Immature natural killer cell (primary cell): ENCODE measurements around the gene COMT. TPM values are rescaled to one million over a fixed set of nuclear protein-coding genes. Genes with fewer than 3 reads are reported as not detected.

ENCODE experiments used
- DNase-seq, 3 donors: peaks; one replicate each; pipeline ENCODE4 v3.0.0; 2022; ENCODE audit warnings: mixed read lengths in 1 of 3
- H3K27ac Mint-ChIP-seq, 6 donors: one replicate each; pipeline ENCODE4 v1.8.0; 2020; ENCODE audit warnings: mixed read lengths in 6 of 6, mild to moderate bottlenecking in 5 of 6, inconsistent platforms in 4 of 6, moderate library complexity in 3 of 6
- H3K27me3 Mint-ChIP-seq, 3 donors: one replicate each; pipeline ENCODE4 v1.8.0; 2020 to 2021; ENCODE audit warnings: low read depth in 3 of 3, mild to moderate bottlenecking in 3 of 3, mixed read lengths in 3 of 3, moderate library complexity in 3 of 3, inconsistent platforms in 1 of 3
- H3K36me3 Mint-ChIP-seq, 3 donors: one replicate each; pipeline ENCODE4 v1.8.0; 2020; ENCODE audit warnings: mixed read lengths in 3 of 3, inconsistent platforms in 2 of 3, mild to moderate bottlenecking in 2 of 3
- H3K4me1 Mint-ChIP-seq, 2 donors: one replicate each; pipeline ENCODE4 v1.8.0; 2020; ENCODE audit warnings: inconsistent platforms in 2 of 2, mild to moderate bottlenecking in 2 of 2, mixed read lengths in 2 of 2, moderate library complexity in 1 of 2
- H3K4me3 Mint-ChIP-seq, 5 donors: one replicate each; pipeline ENCODE4 v1.8.0; 2020; ENCODE audit warnings: mild to moderate bottlenecking in 5 of 5, mixed read lengths in 5 of 5, inconsistent platforms in 3 of 5, moderate library complexity in 3 of 5
- H3K9me3 Mint-ChIP-seq, 6 donors: one replicate each; pipeline ENCODE4 v1.8.0; 2020; ENCODE audit warnings: mild to moderate bottlenecking in 6 of 6, mixed read lengths in 6 of 6, inconsistent platforms in 4 of 6, moderate library complexity in 3 of 6
- polyA plus RNA-seq, 3 donors: library from polyadenylated mRNA; unstranded; fragments of 300-500 nt; fragmentation: Illumina TruSeq; gene quantifications; one replicate each; pipeline ENCODE4 v1.2.3, GENCODE V29; 2021

Gene COMT
- polyA plus RNA-seq, 3 donors from 2014 or later: 130 to 167 (median 155) TPM

DNA sequence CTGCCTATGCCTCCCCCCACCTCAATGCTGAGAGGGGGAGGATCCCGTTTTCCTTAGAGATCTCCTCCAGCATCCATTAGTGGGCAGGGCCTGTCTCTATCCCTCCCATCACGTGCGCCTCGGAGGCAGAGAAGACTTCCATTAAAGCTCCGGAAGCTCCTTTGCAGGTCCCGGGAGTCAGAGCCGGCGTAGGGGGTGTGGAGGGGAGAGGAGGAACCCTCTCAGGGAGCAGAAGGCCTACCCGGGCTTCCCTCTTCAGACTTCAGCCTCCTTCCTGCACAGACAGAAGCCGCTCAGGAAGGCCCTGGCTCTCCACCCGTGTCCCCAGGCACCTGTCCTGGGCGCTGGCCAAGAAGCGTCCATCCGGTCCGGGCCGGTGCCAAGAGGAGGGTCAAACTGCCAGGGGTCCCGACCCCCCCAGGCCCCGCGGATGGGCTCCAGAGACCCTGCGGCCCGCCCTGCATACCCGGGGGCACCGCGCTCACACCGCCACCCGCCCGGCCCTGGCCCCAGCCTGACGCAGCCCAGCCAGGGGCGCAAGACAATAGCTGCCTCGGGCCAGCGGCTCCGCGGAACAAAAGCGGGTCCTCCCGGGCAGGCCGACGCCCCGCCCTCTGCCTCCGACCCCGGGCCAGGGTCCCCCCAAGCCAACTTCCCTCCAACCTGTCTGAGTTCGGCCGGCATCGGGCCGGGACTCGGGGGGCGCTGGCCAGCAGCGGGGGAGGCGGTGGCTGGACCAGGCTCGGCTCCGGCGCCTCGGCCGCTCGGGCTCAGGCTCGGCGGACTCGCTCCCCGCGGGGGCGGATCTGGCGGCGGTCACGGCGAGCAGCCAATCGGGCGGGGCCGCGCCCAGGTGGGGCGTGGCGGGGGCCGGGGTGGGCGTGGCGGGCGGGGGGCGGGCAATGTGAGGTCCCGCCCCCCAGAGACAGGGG is 45.1 kb downstream of the COMT start:
- peak overlapping the region; percentile 74 to 86 (median 82) for H3K4me3 Mint-ChIP-seq
- H3K9me3 Mint-ChIP-seq: no peaks in the 10 kb centered on the region
- peaks cover 0 to 5% (median 1%) of the 10 kb centered on the region in 3 donors for H3K27me3 Mint-ChIP-seq
- H3K4me1 Mint-ChIP-seq: peaks cover 15 to 23% of the 10 kb centered on the region in 2 donors
- no peaks in the 10 kb centered on the region for H3K36me3 Mint-ChIP-seq
- peak overlapping the region in 3 of 6 donors; percentile 11 to 40 (median 35) for H3K27ac Mint-ChIP-seq
- peak; percentile 72 to 78 (median 76) for DNase-seq

- DNase-seq: no peak
- Mint-ChIP-seq H3K4me1 (peaks cover 15 to 19% of the 10 kb centered on the region in 2 donors), H3K4me3 (peak overlapping the region; percentile 46 to 68 (median 60)), H3K9me3 (no peaks in the 10 kb centered on the region), H3K27me3 (peaks cover 0 to 5% (median 1%) of the 10 kb centered on the region in 3 donors), H3K36me3 (no peaks in the 10 kb centered on the region), H3K27ac (peak overlapping the region in 1 of 6 donors; percentile 35)
Measured at GRCh38 chr22:19987394-19988306, 46.1 kb downstream of the COMT start.

DNA sequence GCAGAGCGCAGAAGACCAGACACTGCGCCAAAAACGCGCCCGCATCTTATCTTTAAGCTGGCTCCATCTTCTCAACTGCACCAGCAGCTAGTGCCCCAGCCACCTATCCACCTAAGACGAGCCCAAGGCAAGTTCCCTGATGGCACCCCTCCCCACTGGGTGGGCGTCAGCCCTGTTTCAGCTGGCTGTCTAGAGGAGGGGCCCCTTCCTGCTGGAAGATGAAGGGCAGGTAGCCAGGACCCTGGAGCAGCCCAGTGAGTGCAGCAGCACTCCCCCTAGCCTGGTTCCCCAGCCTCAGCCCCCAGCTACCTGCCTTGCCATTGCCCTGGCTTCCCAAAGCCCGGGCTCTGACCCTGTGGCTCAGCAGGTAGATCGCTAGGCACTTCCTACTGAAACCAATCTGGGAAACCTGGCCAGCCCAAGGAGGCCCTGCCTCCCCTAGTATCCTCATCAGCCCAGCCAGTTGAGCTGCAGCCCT is 46.8 kb downstream of the COMT start:
- Mint-ChIP-seq H3K27me3 (peaks cover 0 to 5% (median 1%) of the 10 kb centered on the region in 3 donors), H3K4me3 (peak overlapping the region; percentile 46 to 67 (median 57)), H3K4me1 (peaks cover 15 to 18% of the 10 kb centered on the region in 2 donors), H3K9me3 (no peaks in the 10 kb centered on the region), H3K36me3 (no peaks in the 10 kb centered on the region), H3K27ac (no peak overlapping the region)
- no peak for DNase-seq

DNA sequence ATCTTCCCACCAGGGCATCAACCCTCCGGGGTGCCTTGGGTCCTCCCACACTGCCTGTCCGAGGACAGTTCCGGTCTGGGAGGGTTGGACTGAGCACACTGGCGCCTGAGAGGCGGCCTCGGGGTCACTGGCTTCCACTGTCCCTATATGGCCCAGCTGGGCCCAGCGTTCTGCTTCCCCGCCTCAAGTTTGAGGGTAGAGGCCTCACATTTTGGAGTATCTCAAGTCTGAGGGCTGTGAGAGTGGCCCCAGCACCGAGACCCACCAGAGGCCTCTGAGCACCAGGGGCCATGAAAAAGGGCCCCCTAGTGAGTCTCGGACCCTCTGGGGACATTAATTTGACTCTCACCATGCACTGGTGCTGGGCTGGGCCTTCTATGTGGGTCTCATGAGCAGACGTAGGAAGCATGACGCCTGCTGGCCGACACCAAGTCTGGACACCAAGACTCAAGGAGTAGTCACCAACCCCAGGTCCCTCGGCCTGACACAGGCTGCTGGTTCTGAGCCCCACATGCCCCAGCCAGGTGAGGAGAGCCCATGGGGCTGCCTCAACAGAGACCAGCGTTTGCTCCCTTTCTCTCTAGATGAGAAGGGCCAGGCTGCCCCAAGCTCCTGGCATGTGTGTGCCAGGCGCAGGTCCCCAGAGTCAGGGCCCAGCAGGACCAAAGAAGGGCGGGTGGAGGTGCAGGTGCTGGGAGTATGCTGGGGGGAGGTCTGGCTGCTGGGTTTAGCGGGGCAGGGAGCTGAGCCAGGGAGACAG is 47.6 kb downstream of the COMT start:
- H3K27ac Mint-ChIP-seq: peak overlapping the region in 2 of 6 donors; percentile 40 to 51
- H3K4me3 Mint-ChIP-seq: peak overlapping the region in 1 of 5 donors; percentile 6
- DNase-seq: no peak
- H3K36me3 Mint-ChIP-seq: no peaks in the 10 kb centered on the region
- peaks cover 15% of the 10 kb centered on the region in 2 donors for H3K4me1 Mint-ChIP-seq
- peaks cover 0 to 5% (median 1%) of the 10 kb centered on the region in 3 donors for H3K27me3 Mint-ChIP-seq
- no peaks in the 10 kb centered on the region for H3K9me3 Mint-ChIP-seq

DNA sequence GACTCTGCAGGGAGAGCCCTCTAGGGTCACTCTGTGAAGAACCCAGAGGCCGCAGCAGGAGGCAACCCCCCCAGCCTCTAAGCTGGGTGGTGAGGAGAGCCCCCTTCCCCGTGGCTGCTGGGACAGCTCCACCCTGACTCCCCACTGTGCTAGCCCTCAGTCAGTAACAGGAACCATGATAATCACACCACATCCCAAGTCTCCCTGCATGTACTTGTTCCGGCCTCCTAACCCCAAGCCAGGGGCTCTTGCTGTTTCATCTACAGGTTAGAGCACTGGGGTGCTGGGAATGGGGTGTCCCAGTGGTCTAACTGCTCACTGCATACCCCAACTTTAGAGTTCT is 48.1 kb downstream of the COMT start:
- Mint-ChIP-seq H3K36me3 (no peaks in the 10 kb centered on the region), H3K4me3 (peak overlapping the region in 2 of 5 donors; percentile 39 to 40), H3K27me3 (peaks cover 0 to 5% (median 1%) of the 10 kb centered on the region in 3 donors), H3K27ac (peak overlapping the region in 2 of 6 donors; percentile 40 to 51), H3K4me1 (peaks cover 15% of the 10 kb centered on the region in 2 donors), H3K9me3 (no peaks in the 10 kb centered on the region)
- DNase-seq: no peak

DNA sequence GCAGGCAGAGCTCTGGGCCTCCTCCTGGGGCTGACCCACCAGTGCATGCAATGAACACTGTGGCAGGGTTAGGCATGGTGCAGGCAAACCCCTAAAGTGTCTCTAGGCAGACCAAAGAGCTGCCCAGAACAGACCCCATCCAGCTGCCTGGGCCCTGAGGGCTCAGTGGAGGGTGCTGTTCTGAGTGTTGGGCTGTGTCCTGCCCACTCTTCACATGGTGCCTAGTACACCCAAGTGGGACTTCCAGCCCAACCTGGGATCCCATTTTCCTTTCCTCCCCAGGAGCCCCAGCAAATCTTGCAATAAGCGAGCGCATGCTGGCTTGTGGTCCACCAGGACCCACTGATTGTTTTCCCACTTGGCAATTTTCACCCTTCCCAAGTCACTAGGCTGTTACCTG is 48.6 kb downstream of the COMT start:
- DNase-seq: no peak
- peaks cover 12 to 13% of the 10 kb centered on the region in 2 donors for H3K4me1 Mint-ChIP-seq
- no peaks in the 10 kb centered on the region for H3K9me3 Mint-ChIP-seq
- H3K4me3 Mint-ChIP-seq: no peak overlapping the region
- no peak overlapping the region for H3K27ac Mint-ChIP-seq
- no peaks in the 10 kb centered on the region for H3K36me3 Mint-ChIP-seq
- peaks cover 0 to 5% (median 1%) of the 10 kb centered on the region in 3 donors for H3K27me3 Mint-ChIP-seq

DNA sequence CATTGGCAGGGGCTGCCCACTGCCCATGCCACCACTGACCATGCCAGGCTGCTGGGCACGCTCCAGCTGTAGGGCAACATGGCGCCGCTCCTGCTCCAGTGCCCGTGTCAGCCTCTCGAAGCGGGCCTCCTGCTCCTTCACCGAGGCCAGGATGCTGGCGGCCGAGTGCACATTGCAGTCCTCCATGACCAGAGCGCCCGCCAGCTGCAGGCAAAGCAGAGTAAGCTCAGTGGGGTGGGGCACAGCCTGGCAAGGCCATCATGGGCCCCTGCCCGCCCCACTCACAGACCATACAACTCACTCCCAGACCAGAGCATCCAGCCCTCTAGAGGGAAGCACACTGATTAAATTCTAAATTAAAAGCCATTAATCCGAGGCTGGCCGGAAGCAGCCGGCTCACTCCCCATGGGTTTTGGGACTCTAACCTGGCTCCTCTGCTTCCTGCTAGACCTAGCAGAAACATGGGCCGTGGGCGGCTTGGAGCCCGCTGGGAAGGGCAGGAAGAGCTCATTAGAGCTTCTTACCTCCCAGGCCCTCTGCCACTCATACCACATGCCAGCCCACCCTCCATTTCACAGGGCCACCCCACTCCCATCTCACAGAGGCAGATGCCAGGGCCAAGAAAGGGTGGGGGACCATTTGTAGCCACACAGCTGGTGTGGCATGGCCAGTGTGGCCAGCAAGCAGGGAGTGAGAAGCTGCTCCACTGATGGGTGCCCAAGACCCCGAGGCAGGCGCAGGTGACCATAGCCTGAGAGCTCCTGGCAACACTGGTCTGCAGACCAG is 49.2 kb downstream of the COMT start:
- no peaks in the 10 kb centered on the region for H3K36me3 Mint-ChIP-seq
- H3K27ac Mint-ChIP-seq: no peak overlapping the region
- H3K27me3 Mint-ChIP-seq: peaks cover 0 to 5% (median 1%) of the 10 kb centered on the region in 3 donors
- H3K4me1 Mint-ChIP-seq: peaks cover 5 to 7% of the 10 kb centered on the region in 2 donors
- no peak overlapping the region for H3K4me3 Mint-ChIP-seq
- H3K9me3 Mint-ChIP-seq: no peaks in the 10 kb centered on the region
- DNase-seq: no peak

- Mint-ChIP-seq H3K36me3 (no peaks in the 10 kb centered on the region), H3K4me3 (no peak overlapping the region), H3K4me1 (peaks cover 2% of the 10 kb centered on the region in 2 donors), H3K27me3 (peaks cover 0 to 3% (median 1%) of the 10 kb centered on the region in 3 donors), H3K9me3 (no peaks in the 10 kb centered on the region), H3K27ac (no peak overlapping the region)
- DNase-seq: no peak
Measured at GRCh38 chr22:19991395-19991644, 49.7 kb downstream of the COMT start.

GRCh38 chr22:19991645-19992451 is 50.3 kb downstream of the COMT start:
- no peak for DNase-seq
- Mint-ChIP-seq H3K4me1 (no peaks in the 10 kb centered on the region), H3K27ac (no peak overlapping the region), H3K9me3 (no peaks in the 10 kb centered on the region), H3K27me3 (peaks cover 0 to 3% (median 1%) of the 10 kb centered on the region in 3 donors), H3K36me3 (no peaks in the 10 kb centered on the region), H3K4me3 (no peak overlapping the region)

DNA sequence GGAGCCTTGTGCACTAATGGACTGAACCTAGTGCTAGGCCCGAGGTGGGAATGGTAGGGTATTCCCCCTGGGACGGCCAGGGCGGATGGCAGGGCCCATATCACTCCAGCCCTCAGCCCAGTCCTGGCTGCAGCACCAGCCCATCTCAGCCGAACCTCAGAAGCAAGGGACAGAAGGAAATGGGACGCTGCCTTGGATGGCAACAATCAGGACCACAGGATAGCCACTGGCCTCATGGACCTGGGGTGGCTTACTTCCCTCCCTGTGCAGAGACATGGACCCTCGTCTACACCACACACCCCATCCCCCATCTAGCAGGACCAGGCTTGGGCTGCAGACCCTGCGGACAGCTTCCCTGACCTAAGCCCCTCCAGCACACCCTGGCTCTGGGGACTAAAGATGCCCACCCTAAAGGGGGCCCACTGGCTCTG is 50.9 kb downstream of the COMT start:
- Mint-ChIP-seq H3K27me3 (peaks cover 0 to 3% (median 1%) of the 10 kb centered on the region in 3 donors), H3K27ac (no peak overlapping the region), H3K4me1 (no peaks in the 10 kb centered on the region), H3K9me3 (no peaks in the 10 kb centered on the region), H3K36me3 (no peaks in the 10 kb centered on the region), H3K4me3 (no peak overlapping the region)
- DNase-seq: no peak

DNA sequence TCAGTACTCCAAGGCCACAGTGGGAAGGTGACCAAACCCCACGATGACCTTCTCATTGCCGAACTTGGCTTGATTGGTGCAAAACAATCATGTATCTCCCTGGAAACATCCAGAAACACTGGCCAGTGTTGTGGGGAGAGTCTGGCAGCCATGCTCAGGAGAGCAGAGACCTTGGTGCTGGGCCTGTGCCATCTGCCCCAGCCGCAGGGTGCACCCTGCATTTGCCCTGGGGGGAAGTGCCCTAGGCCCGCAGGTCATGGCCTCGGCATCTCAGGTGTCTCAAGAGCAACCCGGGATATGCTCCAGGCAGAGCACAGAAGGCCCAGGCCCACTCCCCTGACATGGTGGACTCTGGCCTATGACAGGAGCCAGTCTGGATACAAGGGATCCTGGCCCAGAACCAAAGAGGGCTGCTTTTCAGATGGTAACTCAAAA is 51.4 kb downstream of the COMT start:
- Mint-ChIP-seq H3K27ac (no peak overlapping the region), H3K27me3 (peaks cover 0 to 3% (median 1%) of the 10 kb centered on the region in 3 donors), H3K36me3 (no peaks in the 10 kb centered on the region), H3K9me3 (no peaks in the 10 kb centered on the region), H3K4me1 (no peaks in the 10 kb centered on the region), H3K4me3 (no peak overlapping the region)
- no peak for DNase-seq

DNA sequence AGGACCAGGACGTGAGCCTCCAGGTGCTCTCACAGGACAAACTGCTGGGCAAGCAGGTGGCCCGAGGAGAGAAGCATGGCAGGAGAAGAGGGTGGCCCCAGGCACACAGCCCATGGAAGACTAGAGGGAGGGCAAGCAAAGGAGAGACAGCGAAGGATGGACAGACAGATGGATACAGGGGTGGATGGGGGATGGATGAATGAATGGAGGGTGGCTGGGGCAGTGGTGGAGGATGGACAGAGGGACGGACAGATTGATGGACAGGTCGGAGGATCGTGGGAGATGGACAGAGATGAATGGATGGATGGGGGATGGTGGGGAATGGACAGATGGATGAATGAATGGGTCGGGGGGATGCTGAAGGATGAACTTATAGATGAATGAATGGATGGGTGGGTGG is 52.4 kb downstream of the COMT start:
- DNase-seq: no peak

More for the DNA sequence above, 52.4 kb downstream of the COMT start:
- Mint-ChIP-seq H3K36me3 (no peaks in the 10 kb centered on the region), H3K9me3 (no peaks in the 10 kb centered on the region), H3K4me3 (peak overlapping the region in 1 of 5 donors; percentile 36), H3K27ac (no peak overlapping the region), H3K27me3 (peaks cover 0 to 3% (median 1%) of the 10 kb centered on the region in 3 donors), H3K4me1 (no peaks in the 10 kb centered on the region)
